Measurements from ENCODE around the gene DOK7. TPM values are rescaled to one million over a fixed set of nuclear protein-coding genes. Genes with fewer than 3 reads are reported as not detected.
A peak's percentile ranks its signal among the peaks of the same experiment; 100 is the strongest.

DOK7 gene
- total RNA-seq, 3 donors from 2014 or later (not counting 1 experiment from before 2014, with no cell fraction given) = 1.3 to 2.9 (median 1.6) TPM

DNA sequence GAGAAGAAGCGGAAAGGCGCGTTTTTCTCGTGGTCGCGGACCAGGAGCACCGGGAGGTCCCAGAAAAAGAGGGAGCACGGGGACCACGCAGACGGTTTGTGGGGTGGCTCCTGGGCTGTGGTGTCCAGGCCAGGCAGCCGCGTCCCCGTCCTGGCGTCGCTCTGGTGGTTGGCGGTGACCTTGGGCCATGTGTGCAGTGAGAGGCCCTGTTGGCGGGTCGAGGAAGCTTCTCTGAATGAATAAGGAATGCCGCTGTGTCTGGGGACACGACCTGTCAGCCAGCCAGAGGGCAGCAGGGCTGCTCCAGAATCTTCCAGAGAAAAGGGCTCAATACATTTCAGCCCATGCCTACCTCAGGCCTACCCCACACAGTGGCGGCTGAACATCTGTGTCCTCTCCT lies 45.7 kb upstream of the DOK7 start:
- H3K27ac Mint-ChIP-seq = no peak overlapping the region
- Histone ChIP-seq H3K27me3 (ENCODE audit: control insufficient read depth, insufficient read depth, low read length) (no peaks in the 10 kb centered on the region), H3K36me3 (ENCODE audit: control insufficient read depth, insufficient read depth, low read length) (no peaks in the 10 kb centered on the region), H3K9me3 (ENCODE audit: control insufficient read depth, insufficient read depth, low read length) (no peaks in the 10 kb centered on the region), H3K4me3 (ENCODE audit: low read length) (no peak overlapping the region), H3K27ac (ENCODE audit: low read length) (no peak overlapping the region), H3K4me1 (ENCODE audit: control insufficient read depth, insufficient read depth, low read length) (no peaks in the 10 kb centered on the region)
- no peak overlapping the region for H3K4me3 Mint-ChIP-seq
- H3K27me3 Mint-ChIP-seq (ENCODE audit: low read depth in 2 of 2) = no peaks in the 10 kb centered on the region
- H3K9me3 Mint-ChIP-seq = no peaks in the 10 kb centered on the region
- ATAC-seq = no peak
- intact Hi-C loops (cut with micrococcal nuclease) = no loop called here
- no peaks in the 10 kb centered on the region for H3K36me3 Mint-ChIP-seq
- DNase-seq = no peak
- TF ChIP-seq, protein P1, sequence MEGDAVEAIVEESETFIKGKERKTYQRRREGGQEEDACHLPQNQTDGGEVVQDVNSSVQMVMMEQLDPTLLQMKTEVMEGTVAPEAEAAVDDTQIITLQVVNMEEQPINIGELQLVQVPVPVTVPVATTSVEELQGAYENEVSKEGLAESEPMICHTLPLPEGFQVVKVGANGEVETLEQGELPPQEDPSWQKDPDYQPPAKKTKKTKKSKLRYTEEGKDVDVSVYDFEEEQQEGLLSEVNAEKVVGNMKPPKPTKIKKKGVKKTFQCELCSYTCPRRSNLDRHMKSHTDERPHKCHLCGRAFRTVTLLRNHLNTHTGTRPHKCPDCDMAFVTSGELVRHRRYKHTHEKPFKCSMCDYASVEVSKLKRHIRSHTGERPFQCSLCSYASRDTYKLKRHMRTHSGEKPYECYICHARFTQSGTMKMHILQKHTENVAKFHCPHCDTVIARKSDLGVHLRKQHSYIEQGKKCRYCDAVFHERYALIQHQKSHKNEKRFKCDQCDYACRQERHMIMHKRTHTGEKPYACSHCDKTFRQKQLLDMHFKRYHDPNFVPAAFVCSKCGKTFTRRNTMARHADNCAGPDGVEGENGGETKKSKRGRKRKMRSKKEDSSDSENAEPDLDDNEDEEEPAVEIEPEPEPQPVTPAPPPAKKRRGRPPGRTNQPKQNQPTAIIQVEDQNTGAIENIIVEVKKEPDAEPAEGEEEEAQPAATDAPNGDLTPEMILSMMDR (IDR thresholded peaks at IDR 0.05) = no peak
- WGBS (ENCODE audit: insufficient coverage) = 92% methylated on average over 20 of the region's 21 CpGs
- no peaks in the 10 kb centered on the region for H3K4me1 Mint-ChIP-seq

DNA sequence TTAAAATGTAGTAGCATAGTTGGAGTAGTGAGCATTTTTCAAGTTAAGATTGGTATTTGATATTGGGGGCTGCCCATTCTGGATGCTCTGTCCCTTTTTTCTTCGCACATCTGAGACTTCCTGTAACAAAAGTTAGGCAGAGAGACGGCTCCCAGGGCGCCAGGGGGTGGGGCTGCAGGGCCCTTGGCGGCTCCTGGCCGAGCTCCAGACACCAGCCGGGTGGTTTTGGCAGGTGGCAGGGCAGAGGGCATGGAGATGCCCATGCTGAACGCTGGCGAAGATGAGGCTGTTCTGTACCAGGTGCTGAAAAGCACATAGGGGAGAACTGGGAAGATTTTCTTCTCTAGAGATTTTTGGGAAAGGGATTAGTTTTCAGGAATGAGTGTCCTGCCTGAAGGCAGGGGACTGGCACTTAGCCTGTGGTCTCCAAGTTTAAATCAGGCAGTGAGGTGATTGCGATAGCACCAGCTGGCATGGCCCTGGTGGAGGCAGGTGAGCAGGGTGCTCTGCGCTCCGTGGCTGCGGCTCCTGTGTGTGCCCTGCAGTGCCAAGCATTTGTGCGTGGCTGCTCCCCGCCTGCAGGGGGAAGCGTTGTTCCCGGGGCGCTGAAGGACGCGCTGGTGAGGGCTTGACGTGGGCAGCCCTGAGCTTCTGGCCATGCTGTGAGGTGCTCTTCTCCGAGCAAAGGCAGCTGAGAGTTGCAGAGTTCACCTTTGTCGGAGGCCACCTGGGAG lies 44.9 kb upstream of the DOK7 start:
- H3K27ac Mint-ChIP-seq = no peak overlapping the region
- H3K36me3 Mint-ChIP-seq = no peaks in the 10 kb centered on the region
- H3K9me3 Mint-ChIP-seq = no peaks in the 10 kb centered on the region

DNA sequence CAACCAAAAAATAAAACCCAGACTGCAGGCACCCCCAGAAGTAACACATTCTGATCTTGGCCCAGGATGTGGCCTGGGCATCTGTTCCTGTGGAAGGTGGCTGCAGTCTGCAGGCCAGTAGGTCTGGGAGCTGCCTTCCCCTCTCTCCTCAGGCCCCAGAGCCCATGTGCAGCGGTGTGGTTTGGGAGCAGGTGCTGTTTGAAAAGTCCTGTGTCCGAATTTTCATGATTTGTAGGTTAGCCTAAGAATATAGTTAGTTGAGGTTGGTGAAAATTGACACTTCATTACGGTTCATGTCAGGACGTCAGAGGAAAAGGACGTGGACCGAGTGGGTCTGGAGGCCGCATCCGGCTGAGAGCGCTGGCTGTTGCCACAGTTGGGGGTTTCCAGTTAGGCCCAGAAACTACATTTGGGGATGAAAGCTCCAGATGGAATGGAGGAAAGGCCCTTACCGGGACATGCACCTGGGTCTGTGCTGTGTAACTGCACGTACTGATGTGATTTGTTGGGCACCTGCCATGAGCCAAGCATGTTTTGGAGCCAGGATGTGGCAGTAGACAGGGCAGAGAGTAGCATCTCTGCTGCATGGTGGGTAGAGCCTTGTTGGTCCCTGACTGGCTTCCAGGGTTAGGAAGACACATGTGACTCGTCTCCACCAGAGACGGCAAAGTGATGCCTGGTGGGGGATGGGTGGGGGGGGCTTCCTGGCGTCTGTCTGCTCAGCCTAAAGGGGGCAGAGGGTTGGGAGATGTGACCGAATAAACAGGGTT lies 43.1 kb upstream of the DOK7 start:
- no peaks in the 10 kb centered on the region for H3K36me3 Mint-ChIP-seq
- no peaks in the 10 kb centered on the region for H3K9me3 Mint-ChIP-seq
- intact Hi-C loops (cut with micrococcal nuclease) = no loop called here
- no peaks in the 10 kb centered on the region for H3K27me3 Mint-ChIP-seq (ENCODE audit: low read depth in 2 of 2)
- H3K27ac Mint-ChIP-seq = peak overlapping the region in 1 of 2 donors; percentile 48
- Histone ChIP-seq H3K27me3 (ENCODE audit: control insufficient read depth, insufficient read depth, low read length) (no peaks in the 10 kb centered on the region), H3K9me3 (ENCODE audit: control insufficient read depth, insufficient read depth, low read length) (no peaks in the 10 kb centered on the region), H3K4me1 (ENCODE audit: control insufficient read depth, insufficient read depth, low read length) (no peaks in the 10 kb centered on the region), H3K4me3 (ENCODE audit: low read length) (no peak overlapping the region), H3K36me3 (ENCODE audit: control insufficient read depth, insufficient read depth, low read length) (no peaks in the 10 kb centered on the region), H3K27ac (ENCODE audit: low read length) (no peak overlapping the region)
- no peak overlapping the region for H3K4me3 Mint-ChIP-seq
- peak in 1 of 3 donors; percentile 30 for ATAC-seq
- TF ChIP-seq, protein P1 (IDR thresholded peaks at IDR 0.05) = no peak
- 88% methylated on average over 15 of the region's 15 CpGs for WGBS (ENCODE audit: insufficient coverage)
- H3K4me1 Mint-ChIP-seq = no peaks in the 10 kb centered on the region
- no peak for DNase-seq

More for the DNA sequence above, 44.9 kb upstream of the DOK7 start:
- Histone ChIP-seq H3K27me3 (ENCODE audit: control insufficient read depth, insufficient read depth, low read length) (no peaks in the 10 kb centered on the region), H3K4me1 (ENCODE audit: control insufficient read depth, insufficient read depth, low read length) (no peaks in the 10 kb centered on the region), H3K4me3 (ENCODE audit: low read length) (no peak overlapping the region), H3K27ac (ENCODE audit: low read length) (no peak overlapping the region), H3K9me3 (ENCODE audit: control insufficient read depth, insufficient read depth, low read length) (no peaks in the 10 kb centered on the region), H3K36me3 (ENCODE audit: control insufficient read depth, insufficient read depth, low read length) (no peaks in the 10 kb centered on the region)
- no peak overlapping the region for H3K4me3 Mint-ChIP-seq
- DNase-seq (no peak), ATAC-seq (no peak)
- H3K27me3 Mint-ChIP-seq (ENCODE audit: low read depth in 2 of 2) = no peaks in the 10 kb centered on the region
- intact Hi-C loops (cut with micrococcal nuclease) = no loop called here
- WGBS (ENCODE audit: insufficient coverage) = 83% methylated on average over 22 of the region's 22 CpGs
- no peaks in the 10 kb centered on the region for H3K4me1 Mint-ChIP-seq
- TF ChIP-seq, protein P1 (IDR thresholded peaks at IDR 0.05) = no peak

Data from natural killer cell (primary cell).